Right lobe of liver (tissue), 6 donors: ENCODE data around the gene CCNK. TPM values are rescaled to one million over a fixed set of nuclear protein-coding genes. Genes with fewer than 3 reads are reported as not detected.

Experiments used
- ATAC-seq, 4 donors: fragments of 200-7000 bp; cut with Tn5 transposase; one replicate each; pipeline ENCODE4 v1.9.1; 2020; ENCODE audit warnings: mild to moderate bottlenecking in 4 of 4, moderate library complexity in 4 of 4
- DNase-seq, 3 donors: peaks; one replicate each; pipeline ENCODE4 v3.0.0-alpha.2; 2020
- H3K27ac ChIP-seq, 3 donors: fragments of 200-600 bp; one replicate each; pipeline ENCODE4 v1.8.0; 2022
- H3K27me3 ChIP-seq, 2 donors: fragments of 200-600 bp; one replicate each; pipeline ENCODE4 v1.8.0; 2022
- H3K36me3 ChIP-seq, 4 donors: fragments of 200-600 bp; sonication (generic) in 1 of 4; one replicate each; pipeline versions ENCODE4 v1.5.1 to v1.8.0; 2017 to 2022; ENCODE audit warnings: control low read depth in 1 of 4
- H3K4me1 ChIP-seq, 4 donors: fragments of 200-600 bp; sonication (generic) in 1 of 4; one replicate each; pipeline versions ENCODE4 v1.5.1 to v1.8.0; 2017 to 2022; ENCODE audit warnings: control low read depth in 1 of 4
- H3K4me3 ChIP-seq, 3 donors: fragments of 200-600 bp; one replicate each; pipeline ENCODE4 v1.8.0; 2022
- H3K9me3 ChIP-seq, 4 donors: fragments of 200-600 bp; sonication (generic) in 1 of 4; one replicate each; pipeline versions ENCODE4 v1.5.1 to v1.8.0; 2017 to 2022; ENCODE audit warnings: control low read depth in 1 of 4
- POLR2A ChIP-seq: fragments of 450-650 bp; IDR thresholded peaks from one replicate; pipeline ENCODE4 v1.6.1; 2017; ENCODE audit warnings: antibody characterized with exemption, mild to moderate bottlenecking
- WGBS: methylation state at CpG from one replicate; pipeline ENCODE4 v1.1.6; 2018; ENCODE audit warnings: low coverage, low lambda C conversion rate; ENCODE audit not compliant: insufficient coverage; ENCODE audit errors: missing lambda C conversion rate; 5-methylcytosine and 5-hydroxymethylcytosine counted together
- intact Hi-C, 2 donors: fragments of 100-400 bp; cut with DNase I; formaldehyde crosslinking; loops; one replicate each; pipeline versions ENCODE4 v1.11.2 to v1.14.1; 2022
- total RNA-seq, 6 experiments: library from RNA; depleted of rRNA in 2 of 6; stranded (reverse); fragments of >200 nt in 2 of 6; fragmentation: NEBNext Ultra II Directional in 3 of 6; extraction: Animal tissue kit (Norgen Biotek cat#: 25700) in 3 of 6; gene quantifications; one replicate each; pipeline versions ENCODE4 v1.1.0 to v1.2.4, GENCODE V29; 2016 to 2023
- TF ChIP-seq, protein P1 (sequence below), 4 donors: fragments of 200-600 bp in 3 of 4; fragments of 450-650 bp in 1 of 4; IDR thresholded peaks; one replicate each; pipeline versions ENCODE4 v1.5.1 to v1.8.0; 2016 to 2022; ENCODE audit warnings: antibody characterized with exemption in 4 of 4, mild to moderate bottlenecking in 2 of 4
- donor health status: DM: no; HTN: yes; CAD: no.
- donor health status: DM: no; HTN: no; CAD: no.
- donor health status: DM: no; HTN: no; CAD: no.
- donor health status: DM: no; HTN: yes; CAD: no.
- donor health status: DM: no; HTN: yes; CAD: no.

Gene CCNK
- total RNA-seq, 6 experiments from 2014 or later = 11.8 to 23.4 (median 15.4) TPM

DNA sequence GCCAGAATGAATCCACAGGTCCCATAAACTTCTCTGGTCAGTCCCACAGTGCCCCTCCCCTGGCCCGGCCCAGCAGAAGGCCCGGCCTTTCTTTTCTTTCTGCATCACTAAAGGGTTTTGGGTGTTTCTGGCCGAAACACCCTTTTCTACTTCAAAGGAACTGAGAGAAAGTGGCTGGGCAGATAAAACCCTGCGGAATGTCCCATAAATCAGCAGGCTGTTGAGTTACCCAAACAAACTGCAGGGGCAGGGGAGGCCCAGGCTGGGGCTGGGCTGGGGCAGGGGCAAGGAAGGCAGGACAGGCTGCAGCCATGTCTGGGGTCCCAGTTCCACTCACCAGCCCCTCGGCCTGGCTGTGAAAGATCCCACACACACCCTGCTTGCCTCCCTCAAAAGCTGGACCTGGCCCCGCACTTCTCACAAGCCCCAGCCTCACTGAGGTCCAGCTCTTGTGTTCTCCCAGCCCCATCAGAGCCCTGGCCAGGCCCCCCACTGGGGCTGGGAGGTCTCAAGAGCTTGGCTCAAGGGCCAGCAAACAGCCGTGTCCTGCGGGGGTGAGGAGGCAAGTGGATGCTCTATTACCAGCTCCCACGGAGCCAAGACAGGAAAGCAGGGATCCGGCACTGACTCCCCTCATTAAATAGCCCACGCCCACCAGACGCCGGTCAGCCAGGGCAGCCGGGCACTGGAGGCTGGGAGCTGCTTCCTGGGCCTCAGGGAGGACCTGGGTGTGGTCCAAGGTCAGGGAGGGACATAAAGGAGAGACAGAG is 41.9 kb downstream of the CCNK start:
- peaks cover 0 to 3% (median 0%) of the 10 kb centered on the region in 4 donors for H3K4me1 ChIP-seq
- H3K36me3 ChIP-seq = no peaks in the 10 kb centered on the region

DNA sequence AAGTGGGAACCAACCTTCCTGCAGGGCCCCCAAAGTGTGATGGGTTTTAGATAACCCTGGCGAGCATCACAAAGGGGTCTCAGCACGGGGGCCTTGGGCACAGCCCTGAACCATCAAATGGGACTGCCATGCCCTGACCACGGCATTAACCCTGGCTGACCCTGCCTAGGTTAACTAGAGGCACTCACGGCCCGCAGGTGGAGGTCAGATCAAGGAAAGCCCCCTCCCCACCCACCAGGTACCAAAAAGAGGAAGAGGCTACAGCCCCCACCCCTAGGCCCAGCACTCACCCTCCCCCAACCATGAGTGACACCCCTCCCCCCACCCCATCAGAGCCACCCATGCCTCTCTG is 42.5 kb downstream of the CCNK start:
- peak in 2 of 3 donors; percentile 4 to 25 for DNase-seq
- Histone ChIP-seq H3K27me3 (no peaks in the 10 kb centered on the region), H3K27ac (no peak overlapping the region), H3K4me1 (peaks cover 0 to 1% (median 0%) of the 10 kb centered on the region in 4 donors), H3K36me3 (no peaks in the 10 kb centered on the region), H3K9me3 (no peaks in the 10 kb centered on the region), H3K4me3 (no peak overlapping the region)
- WGBS = no CpG with 5 or more reads among the region's 5 CpGs
- TF ChIP-seq, protein P1, sequence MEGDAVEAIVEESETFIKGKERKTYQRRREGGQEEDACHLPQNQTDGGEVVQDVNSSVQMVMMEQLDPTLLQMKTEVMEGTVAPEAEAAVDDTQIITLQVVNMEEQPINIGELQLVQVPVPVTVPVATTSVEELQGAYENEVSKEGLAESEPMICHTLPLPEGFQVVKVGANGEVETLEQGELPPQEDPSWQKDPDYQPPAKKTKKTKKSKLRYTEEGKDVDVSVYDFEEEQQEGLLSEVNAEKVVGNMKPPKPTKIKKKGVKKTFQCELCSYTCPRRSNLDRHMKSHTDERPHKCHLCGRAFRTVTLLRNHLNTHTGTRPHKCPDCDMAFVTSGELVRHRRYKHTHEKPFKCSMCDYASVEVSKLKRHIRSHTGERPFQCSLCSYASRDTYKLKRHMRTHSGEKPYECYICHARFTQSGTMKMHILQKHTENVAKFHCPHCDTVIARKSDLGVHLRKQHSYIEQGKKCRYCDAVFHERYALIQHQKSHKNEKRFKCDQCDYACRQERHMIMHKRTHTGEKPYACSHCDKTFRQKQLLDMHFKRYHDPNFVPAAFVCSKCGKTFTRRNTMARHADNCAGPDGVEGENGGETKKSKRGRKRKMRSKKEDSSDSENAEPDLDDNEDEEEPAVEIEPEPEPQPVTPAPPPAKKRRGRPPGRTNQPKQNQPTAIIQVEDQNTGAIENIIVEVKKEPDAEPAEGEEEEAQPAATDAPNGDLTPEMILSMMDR (IDR thresholded peaks at IDR 0.05) = no peak
- no peak for TF ChIP-seq POLR2A
- intact Hi-C loops = no loop called here
- ATAC-seq = no peak

More for the DNA sequence above, 41.9 kb downstream of the CCNK start:
- Histone ChIP-seq H3K9me3 (no peaks in the 10 kb centered on the region), H3K27me3 (no peaks in the 10 kb centered on the region), H3K27ac (no peak overlapping the region), H3K4me3 (no peak overlapping the region)
- intact Hi-C loops = no loop called here
- peak in 2 of 3 donors; percentile 10 to 34 for DNase-seq
- ATAC-seq = no peak
- TF ChIP-seq, protein P1 (IDR thresholded peaks at IDR 0.05) = no peak
- no peak for TF ChIP-seq POLR2A
- WGBS = 76% methylated on average over 4 of the region's 14 CpGs

DNA sequence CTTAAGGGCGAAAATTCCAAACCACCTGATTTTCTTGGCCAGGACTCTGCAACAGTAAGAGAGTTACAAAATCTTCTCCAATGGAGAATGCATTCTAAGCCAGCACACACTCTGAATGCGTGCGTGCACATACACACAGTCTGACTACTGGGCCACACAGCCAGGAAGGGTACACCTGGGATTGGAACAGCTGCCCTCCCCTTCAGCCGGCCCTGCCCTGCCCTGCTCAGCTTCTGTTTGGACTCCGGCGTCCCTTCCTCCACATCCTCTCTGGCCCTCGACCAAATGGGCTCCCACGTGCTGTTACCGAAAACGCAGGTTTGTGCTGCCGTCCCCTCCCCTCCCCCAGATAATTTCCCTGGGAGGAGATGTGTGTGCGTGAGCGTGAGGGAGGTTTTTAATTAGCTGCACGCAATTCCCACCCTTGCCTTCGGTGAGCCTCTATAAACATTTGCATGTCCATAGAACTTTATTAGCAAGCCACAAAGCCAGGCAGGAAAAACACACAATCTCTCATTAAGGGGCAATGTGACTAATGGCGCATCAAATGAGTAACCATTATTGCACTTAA is 43.0 kb downstream of the CCNK start:
- Histone ChIP-seq H3K27me3 (no peaks in the 10 kb centered on the region), H3K4me1 (no peaks in the 10 kb centered on the region), H3K4me3 (no peak overlapping the region), H3K9me3 (no peaks in the 10 kb centered on the region), H3K27ac (no peak overlapping the region), H3K36me3 (no peaks in the 10 kb centered on the region)
- DNase-seq (peak in 2 of 3 donors; percentile 34 to 36), ATAC-seq (peak in 1 of 4 donors; percentile 20)
- TF ChIP-seq POLR2A = no peak
- TF ChIP-seq, protein P1 (IDR thresholded peaks at IDR 0.05) = no peak
- intact Hi-C loops = no loop called here
- 66% methylated on average over 11 of the region's 16 CpGs for WGBS

DNA sequence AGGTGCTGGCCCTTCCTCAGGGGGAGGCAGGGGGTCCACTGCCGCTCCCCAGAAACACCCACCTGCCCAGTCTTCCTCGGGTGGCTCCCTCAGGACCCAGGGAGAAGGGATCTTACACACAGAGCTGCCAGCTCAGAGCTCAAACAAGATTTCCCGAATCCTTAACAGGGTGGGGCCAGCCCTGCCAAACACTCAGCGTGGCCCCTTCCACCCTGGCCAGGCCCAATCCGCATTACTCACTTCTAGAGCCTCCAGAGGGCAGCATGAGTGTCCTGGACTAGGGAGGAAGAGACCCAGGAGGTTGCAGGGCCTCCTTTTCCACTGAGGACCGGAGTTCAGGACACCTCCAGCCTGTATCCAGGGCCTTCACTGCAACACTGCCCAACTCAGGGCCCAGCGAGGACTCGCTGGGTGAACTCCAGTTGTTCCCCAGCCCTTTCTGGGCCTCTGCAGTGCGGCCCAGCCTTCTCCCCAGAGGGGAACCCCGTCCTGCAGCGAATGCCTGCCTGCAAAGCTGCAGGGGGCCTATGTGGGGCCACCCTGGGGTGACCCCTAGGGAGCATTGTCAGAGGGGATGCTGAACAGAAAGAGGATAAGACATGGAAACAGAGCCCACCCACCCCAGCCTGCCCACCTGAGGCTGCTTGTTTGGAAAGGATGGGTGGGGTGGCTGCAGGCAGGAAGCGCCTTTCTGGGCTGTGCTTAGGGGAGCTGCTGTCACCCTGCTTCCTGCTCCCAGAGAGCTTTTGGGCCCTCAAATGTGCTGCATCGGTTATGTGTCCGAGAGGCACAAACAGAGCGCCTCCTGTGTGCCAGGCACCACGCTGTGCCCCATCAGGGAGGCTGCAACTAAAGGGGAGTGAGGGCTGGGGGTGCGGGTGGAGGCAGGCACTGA is 43.8 kb downstream of the CCNK start:
- peak in 1 of 3 donors; percentile 23 for DNase-seq
- no peaks in the 10 kb centered on the region for H3K36me3 ChIP-seq
- TF ChIP-seq, protein P1 (IDR thresholded peaks at IDR 0.05) = peak in 2 of 4 donors; percentile 10
- TF ChIP-seq POLR2A = no peak
- no peaks in the 10 kb centered on the region for H3K9me3 ChIP-seq
- H3K4me1 ChIP-seq = peaks cover 0 to 6% (median 2%) of the 10 kb centered on the region in 4 donors
- no peak overlapping the region for H3K27ac ChIP-seq
- no peak overlapping the region for H3K4me3 ChIP-seq
- intact Hi-C loops = no loop called here
- 89% methylated on average over 5 of the region's 17 CpGs for WGBS
- peak; percentile 14 to 46 (median 28) for ATAC-seq
- H3K27me3 ChIP-seq = no peaks in the 10 kb centered on the region
